C4-2B (cell line): Measurements from ENCODE around the gene TMEFF2.

Experiments used
- CTCF ChIP-seq: fragments of 450-650 bp; conservative IDR thresholded peaks from 2 replicates; pipeline ENCODE4 v1.5.1; 2017; ENCODE audit warnings: mild to moderate bottlenecking
- ZFX ChIP-seq: fragments of 450-650 bp; IDR thresholded peaks from 2 replicates; pipeline ENCODE4 v1.6.1; 2017

GRCh38 chr2:192126426-192126825, 68.3 kb downstream of the TMEFF2 start:
- TF ChIP-seq ZFX (no peak), CTCF (no peak)
